Measurements from ENCODE around the gene ZDHHC17. TPM values are rescaled to one million over a fixed set of nuclear protein-coding genes. Genes with fewer than 3 reads are reported as not detected.

Gene ZDHHC17, protein sequence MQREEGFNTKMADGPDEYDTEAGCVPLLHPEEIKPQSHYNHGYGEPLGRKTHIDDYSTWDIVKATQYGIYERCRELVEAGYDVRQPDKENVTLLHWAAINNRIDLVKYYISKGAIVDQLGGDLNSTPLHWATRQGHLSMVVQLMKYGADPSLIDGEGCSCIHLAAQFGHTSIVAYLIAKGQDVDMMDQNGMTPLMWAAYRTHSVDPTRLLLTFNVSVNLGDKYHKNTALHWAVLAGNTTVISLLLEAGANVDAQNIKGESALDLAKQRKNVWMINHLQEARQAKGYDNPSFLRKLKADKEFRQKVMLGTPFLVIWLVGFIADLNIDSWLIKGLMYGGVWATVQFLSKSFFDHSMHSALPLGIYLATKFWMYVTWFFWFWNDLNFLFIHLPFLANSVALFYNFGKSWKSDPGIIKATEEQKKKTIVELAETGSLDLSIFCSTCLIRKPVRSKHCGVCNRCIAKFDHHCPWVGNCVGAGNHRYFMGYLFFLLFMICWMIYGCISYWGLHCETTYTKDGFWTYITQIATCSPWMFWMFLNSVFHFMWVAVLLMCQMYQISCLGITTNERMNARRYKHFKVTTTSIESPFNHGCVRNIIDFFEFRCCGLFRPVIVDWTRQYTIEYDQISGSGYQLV
- 6.4 to 13.8 TPM (median 11.0 TPM) in 5 replicates for total RNA-seq (2022; extraction: Qiagen RNA extraction)

DNA sequence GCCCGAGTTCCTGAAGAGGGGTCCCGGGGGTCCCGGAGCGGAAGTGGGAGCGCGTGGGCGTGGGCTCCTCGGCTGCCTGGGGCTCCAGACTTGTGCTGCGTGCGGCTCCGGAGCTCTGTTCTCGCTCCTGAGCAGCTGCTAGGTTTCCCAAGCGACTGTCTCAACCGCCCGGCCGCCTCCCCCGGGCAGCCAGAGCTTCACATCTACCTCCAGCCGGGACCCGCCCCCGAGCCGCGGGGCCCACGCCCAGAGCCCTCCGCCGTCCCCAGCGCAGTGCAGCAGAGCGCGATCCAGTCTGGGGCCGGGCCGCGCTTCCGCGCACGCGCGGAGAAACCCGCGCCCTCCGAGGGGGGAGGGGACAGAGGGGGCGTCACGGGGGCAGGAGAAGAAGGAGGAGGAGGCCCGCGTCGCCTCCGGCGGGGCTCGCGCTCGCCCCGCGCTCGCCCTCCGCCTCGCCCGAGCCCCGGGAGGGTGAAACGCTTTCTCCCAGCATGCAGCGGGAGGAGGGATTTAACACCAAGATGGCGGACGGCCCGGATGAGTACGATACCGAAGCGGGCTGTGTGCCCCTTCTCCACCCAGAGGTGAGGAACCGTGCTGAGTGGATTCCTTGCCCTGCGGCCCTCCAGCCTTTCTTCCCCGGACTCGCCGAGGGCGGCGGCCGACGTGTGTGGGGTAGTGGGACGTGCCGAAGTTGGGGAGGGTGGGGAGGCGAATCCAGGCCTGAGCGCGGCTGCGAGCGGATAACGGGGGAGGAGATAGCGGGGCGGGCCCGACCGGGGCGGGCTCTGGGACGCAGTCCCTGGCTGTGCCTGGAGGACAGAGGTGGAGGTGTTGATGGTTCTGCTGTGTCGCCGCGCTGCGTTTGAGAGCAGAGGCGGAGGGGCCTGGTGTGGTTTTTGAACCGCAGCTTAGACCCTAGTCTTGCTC lies at the start of gene ZDHHC17:
ZDHHC17 (plus strand) TSS at position 370 of the 930 bp plus-strand sequence; CDS start at position 492, 122 bp downstream.

DNA sequence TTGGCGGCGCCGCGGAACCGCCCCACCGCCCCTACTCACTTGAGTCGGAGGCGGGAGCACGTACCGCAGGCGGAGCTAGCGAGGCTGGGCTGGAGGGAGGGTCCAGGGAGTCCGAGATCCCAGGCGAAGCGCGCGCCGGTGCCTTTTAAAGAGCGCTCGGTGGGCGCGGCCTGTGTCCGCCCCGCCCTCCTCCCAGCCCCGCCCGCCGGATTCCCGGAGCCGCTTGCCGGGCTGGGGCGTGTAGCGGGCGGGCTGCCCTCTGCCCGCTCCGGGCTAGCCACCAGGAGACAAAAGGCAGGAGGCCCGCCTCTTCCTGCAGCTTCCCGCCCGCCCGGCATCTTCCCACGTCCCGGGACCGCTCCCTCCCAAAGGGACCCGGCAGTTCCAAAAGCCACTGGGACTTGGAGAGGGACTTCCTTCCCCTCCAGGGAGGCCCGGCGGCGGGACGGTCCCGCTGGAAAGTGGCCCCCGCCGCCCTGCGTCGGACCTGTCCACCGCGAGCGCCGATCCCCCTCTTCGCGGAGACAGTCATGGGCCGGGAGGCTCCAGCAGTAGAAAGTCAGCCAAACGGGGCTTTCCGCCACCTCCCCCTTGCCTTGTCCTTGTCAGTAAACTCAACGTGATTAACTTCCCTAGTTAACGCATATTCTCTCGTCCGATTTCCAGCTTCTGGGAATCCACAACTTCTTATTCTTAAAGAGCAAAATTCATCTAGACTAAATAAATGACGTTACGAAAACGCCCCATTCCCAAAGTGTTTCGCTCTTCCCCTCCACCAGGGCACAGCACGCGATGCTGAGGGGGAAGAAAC lies 115.2 kb downstream of the ZDHHC17 start, which contains the start of gene CSRP2:
CSRP2 (minus strand) TSS at position 121 of the 811 bp plus-strand sequence. CDS start 12,759 bp downstream, outside the sequence.

Other genes with a start within 250 kb of the ZDHHC17 start
- gene OSBPL8, start 204.3 kb upstream of the ZDHHC17 start, total RNA-seq (2022; extraction: Qiagen RNA extraction) = 11.5 to 26.5 TPM (median 23.4 TPM) in 5 replicates
- 18.8 to 25.5 TPM (median 21.7 TPM) in 5 replicates for gene CSRP2, start 114.9 kb downstream of the ZDHHC17 start, total RNA-seq (2022; extraction: Qiagen RNA extraction)